ENCODE data around the gene SPDYC.

SPDYC gene

GRCh38 chr11:65157336-65157735 lies 12.7 kb upstream of the SPDYC start:
- TF ChIP-seq, protein P1, sequence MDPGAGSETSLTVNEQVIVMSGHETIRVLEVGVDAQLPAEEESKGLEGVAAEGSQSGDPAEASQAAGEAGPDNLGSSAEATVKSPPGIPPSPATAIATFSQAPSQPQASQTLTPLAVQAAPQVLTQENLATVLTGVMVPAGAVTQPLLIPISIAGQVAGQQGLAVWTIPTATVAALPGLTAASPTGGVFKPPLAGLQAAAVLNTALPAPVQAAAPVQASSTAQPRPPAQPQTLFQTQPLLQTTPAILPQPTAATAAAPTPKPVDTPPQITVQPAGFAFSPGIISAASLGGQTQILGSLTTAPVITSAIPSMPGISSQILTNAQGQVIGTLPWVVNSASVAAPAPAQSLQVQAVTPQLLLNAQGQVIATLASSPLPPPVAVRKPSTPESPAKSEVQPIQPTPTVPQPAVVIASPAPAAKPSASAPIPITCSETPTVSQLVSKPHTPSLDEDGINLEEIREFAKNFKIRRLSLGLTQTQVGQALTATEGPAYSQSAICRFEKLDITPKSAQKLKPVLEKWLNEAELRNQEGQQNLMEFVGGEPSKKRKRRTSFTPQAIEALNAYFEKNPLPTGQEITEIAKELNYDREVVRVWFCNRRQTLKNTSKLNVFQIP (CRISPR knock-in tag; IDR thresholded peaks at IDR 0.05; ENCODE audit: borderline replicate concordance, low read depth), result no peak
- TF ChIP-seq ZNF8 (CRISPR knock-in tag; IDR thresholded peaks at IDR 0.05), result no peak
- no peak for TF ChIP-seq ZC3H10 (CRISPR knock-in tag; IDR thresholded peaks at IDR 0.05)
- TF ChIP-seq SNAI2 (CRISPR knock-in tag; IDR thresholded peaks at IDR 0.05), result no peak
- no peak for TF ChIP-seq PPARA (CRISPR knock-in tag; IDR thresholded peaks at IDR 0.05; ENCODE audit: borderline replicate concordance)
- no peak for TF ChIP-seq ESRRG (CRISPR knock-in tag; IDR thresholded peaks at IDR 0.05)
- no peak for TF ChIP-seq ZNF70 (CRISPR knock-in tag; IDR thresholded peaks at IDR 0.05)
- no peak for TF ChIP-seq ZNF565 (CRISPR knock-in tag; conservative IDR thresholded peaks at IDR 0.05; ENCODE audit: low read depth)
- no peak for TF ChIP-seq TCF4 (CRISPR knock-in tag; IDR thresholded peaks at IDR 0.05; ENCODE audit: borderline replicate concordance)
- no peak for TF ChIP-seq ZFP30 (CRISPR knock-in tag; IDR thresholded peaks at IDR 0.05)
- TF ChIP-seq TOX (CRISPR knock-in tag; IDR thresholded peaks at IDR 0.05; ENCODE audit: borderline replicate concordance), result no peak
- TF ChIP-seq OSR1 (CRISPR knock-in tag; IDR thresholded peaks at IDR 0.05), result no peak
- no peak for TF ChIP-seq ARNTL (CRISPR knock-in tag; IDR thresholded peaks at IDR 0.05; ENCODE audit: borderline replicate concordance, low read depth)
- TF ChIP-seq ZFP3 (CRISPR knock-in tag; IDR thresholded peaks at IDR 0.05), result no peak
- TF ChIP-seq, protein P2, sequence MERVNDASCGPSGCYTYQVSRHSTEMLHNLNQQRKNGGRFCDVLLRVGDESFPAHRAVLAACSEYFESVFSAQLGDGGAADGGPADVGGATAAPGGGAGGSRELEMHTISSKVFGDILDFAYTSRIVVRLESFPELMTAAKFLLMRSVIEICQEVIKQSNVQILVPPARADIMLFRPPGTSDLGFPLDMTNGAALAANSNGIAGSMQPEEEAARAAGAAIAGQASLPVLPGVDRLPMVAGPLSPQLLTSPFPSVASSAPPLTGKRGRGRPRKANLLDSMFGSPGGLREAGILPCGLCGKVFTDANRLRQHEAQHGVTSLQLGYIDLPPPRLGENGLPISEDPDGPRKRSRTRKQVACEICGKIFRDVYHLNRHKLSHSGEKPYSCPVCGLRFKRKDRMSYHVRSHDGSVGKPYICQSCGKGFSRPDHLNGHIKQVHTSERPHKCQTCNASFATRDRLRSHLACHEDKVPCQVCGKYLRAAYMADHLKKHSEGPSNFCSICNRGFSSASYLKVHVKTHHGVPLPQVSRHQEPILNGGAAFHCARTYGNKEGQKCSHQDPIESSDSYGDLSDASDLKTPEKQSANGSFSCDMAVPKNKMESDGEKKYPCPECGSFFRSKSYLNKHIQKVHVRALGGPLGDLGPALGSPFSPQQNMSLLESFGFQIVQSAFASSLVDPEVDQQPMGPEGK (CRISPR knock-in tag; IDR thresholded peaks at IDR 0.05; ENCODE audit: borderline replicate concordance), result no peak
- TF ChIP-seq, protein P3, sequence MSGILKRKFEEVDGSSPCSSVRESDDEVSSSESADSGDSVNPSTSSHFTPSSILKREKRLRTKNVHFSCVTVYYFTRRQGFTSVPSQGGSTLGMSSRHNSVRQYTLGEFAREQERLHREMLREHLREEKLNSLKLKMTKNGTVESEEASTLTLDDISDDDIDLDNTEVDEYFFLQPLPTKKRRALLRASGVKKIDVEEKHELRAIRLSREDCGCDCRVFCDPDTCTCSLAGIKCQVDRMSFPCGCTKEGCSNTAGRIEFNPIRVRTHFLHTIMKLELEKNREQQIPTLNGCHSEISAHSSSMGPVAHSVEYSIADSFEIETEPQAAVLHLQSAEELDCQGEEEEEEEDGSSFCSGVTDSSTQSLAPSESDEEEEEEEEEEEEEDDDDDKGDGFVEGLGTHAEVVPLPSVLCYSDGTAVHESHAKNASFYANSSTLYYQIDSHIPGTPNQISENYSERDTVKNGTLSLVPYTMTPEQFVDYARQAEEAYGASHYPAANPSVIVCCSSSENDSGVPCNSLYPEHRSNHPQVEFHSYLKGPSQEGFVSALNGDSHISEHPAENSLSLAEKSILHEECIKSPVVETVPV (CRISPR knock-in tag; IDR thresholded peaks at IDR 0.05), result no peak
- TF ChIP-seq, protein P4, sequence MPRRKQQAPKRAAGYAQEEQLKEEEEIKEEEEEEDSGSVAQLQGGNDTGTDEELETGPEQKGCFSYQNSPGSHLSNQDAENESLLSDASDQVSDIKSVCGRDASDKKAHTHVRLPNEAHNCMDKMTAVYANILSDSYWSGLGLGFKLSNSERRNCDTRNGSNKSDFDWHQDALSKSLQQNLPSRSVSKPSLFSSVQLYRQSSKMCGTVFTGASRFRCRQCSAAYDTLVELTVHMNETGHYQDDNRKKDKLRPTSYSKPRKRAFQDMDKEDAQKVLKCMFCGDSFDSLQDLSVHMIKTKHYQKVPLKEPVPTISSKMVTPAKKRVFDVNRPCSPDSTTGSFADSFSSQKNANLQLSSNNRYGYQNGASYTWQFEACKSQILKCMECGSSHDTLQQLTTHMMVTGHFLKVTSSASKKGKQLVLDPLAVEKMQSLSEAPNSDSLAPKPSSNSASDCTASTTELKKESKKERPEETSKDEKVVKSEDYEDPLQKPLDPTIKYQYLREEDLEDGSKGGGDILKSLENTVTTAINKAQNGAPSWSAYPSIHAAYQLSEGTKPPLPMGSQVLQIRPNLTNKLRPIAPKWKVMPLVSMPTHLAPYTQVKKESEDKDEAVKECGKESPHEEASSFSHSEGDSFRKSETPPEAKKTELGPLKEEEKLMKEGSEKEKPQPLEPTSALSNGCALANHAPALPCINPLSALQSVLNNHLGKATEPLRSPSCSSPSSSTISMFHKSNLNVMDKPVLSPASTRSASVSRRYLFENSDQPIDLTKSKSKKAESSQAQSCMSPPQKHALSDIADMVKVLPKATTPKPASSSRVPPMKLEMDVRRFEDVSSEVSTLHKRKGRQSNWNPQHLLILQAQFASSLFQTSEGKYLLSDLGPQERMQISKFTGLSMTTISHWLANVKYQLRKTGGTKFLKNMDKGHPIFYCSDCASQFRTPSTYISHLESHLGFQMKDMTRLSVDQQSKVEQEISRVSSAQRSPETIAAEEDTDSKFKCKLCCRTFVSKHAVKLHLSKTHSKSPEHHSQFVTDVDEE (CRISPR knock-in tag; IDR thresholded peaks at IDR 0.05), result no peak
- TF ChIP-seq RARB (CRISPR knock-in tag; IDR thresholded peaks at IDR 0.05), result no peak
- no peak for TF ChIP-seq GLIS3 (CRISPR knock-in tag; IDR thresholded peaks at IDR 0.05)
- no peak for ATAC-seq

DNA sequence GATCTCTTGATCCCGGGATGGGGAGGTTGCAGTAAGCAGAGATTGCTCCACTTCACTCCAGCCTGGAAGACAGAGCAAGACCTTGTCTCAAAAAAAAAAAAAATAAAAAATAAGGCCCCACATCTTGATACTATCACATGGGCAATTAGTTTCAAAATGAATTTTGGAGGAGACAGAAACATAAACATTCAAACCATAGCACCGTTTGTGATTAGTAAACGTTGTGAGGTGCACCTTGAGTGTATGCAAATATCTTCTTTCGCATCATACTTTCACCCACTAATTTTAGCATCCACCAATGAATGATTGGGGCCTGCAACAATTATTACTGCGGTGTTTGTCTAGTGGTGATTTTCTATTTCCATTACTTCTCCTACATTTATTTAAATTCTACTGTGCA lies 11.0 kb upstream of the SPDYC start:
- TF ChIP-seq BACH2 (CRISPR knock-in tag; IDR thresholded peaks at IDR 0.05; ENCODE audit: borderline replicate concordance) (no peak), ISL1 (CRISPR knock-in tag; IDR thresholded peaks at IDR 0.05) (no peak), ZFP30 (CRISPR knock-in tag; IDR thresholded peaks at IDR 0.05) (no peak), SNAI2 (CRISPR knock-in tag; IDR thresholded peaks at IDR 0.05) (no peak), RARB (CRISPR knock-in tag; IDR thresholded peaks at IDR 0.05) (no peak), CSDC2 (CRISPR knock-in tag; IDR thresholded peaks at IDR 0.05) (no peak), OSR1 (CRISPR knock-in tag; IDR thresholded peaks at IDR 0.05) (no peak), ZNF70 (CRISPR knock-in tag; IDR thresholded peaks at IDR 0.05) (no peak)
- TF ChIP-seq, protein P4 (CRISPR knock-in tag; IDR thresholded peaks at IDR 0.05), result no peak
- ATAC-seq, result no peak
